Activated T-helper 17 cell treated with anti-CD3 and anti-CD28 coated beads, Interleukin-2, amount 50 U/mL, for 72 hours (primary cell): ENCODE measurements around the gene COL26A1. TPM values are rescaled to one million over a fixed set of nuclear protein-coding genes. Genes with fewer than 3 reads are reported as not detected.
"Not testable (repeated sequence)": the region's sequence is repeated elsewhere in the genome, so short reads cannot be mapped to it uniquely, and the experiment has no call there.

Experiments
- ATAC-seq: fragments of 150-1000 bp; cut with Tn5 transposase; replicated peaks from 2 replicates; pipeline ENCODE4 v1.10.0; 2021; ENCODE audit warnings: mild to moderate bottlenecking, moderate library complexity
- H3K27ac Mint-ChIP-seq: one replicate; pipeline ENCODE4 v1.8.0; 2022; ENCODE audit warnings: mixed read lengths
- H3K27me3 Mint-ChIP-seq: one replicate; pipeline ENCODE4 v1.8.0; 2022; ENCODE audit warnings: mixed read lengths
- H3K36me3 Mint-ChIP-seq: one replicate; pipeline ENCODE4 v1.8.0; 2022; ENCODE audit warnings: low read depth, mild to moderate bottlenecking, mixed read lengths
- H3K4me1 Mint-ChIP-seq: one replicate; pipeline ENCODE4 v1.8.0; 2022; ENCODE audit warnings: mixed read lengths
- H3K4me3 Mint-ChIP-seq: one replicate; pipeline ENCODE4 v1.8.0; 2022; ENCODE audit warnings: mild to moderate bottlenecking, mixed read lengths
- H3K9me3 Mint-ChIP-seq: one replicate; pipeline ENCODE4 v1.8.0; 2022; ENCODE audit warnings: mixed read lengths
- total RNA-seq, 2 donors: library from RNA; stranded (reverse); gene quantifications; one replicate each; pipeline ENCODE4 v1.2.3, GENCODE V29; 2022

The COL26A1 gene
- total RNA-seq, 2 donors from 2014 or later = not detected

- Mint-ChIP-seq H3K9me3 (peaks cover 5% of the 10 kb centered on the region), H3K4me3 (no peak overlapping the region), H3K27me3 (peaks cover 4% of the 10 kb centered on the region), H3K36me3 (no peaks in the 10 kb centered on the region), H3K4me1 (no peaks in the 10 kb centered on the region), H3K27ac (no peak overlapping the region)
- no peak for ATAC-seq
Measured at GRCh38 chr7:101474178-101474577, 111.5 kb downstream of the COL26A1 start.

GRCh38 chr7:101475691-101476090 lies 113.0 kb downstream of the COL26A1 start:
- not testable (repeated sequence) for H3K36me3 Mint-ChIP-seq, H3K4me1 Mint-ChIP-seq, H3K27me3 Mint-ChIP-seq, H3K27ac Mint-ChIP-seq, ATAC-seq, H3K4me3 Mint-ChIP-seq
- peaks cover 12% of the 10 kb centered on the region for H3K9me3 Mint-ChIP-seq

GRCh38 chr7:101479217-101479616 lies 116.5 kb downstream of the COL26A1 start:
- Mint-ChIP-seq H3K4me1 (no peaks in the 10 kb centered on the region), H3K27me3 (peaks cover 13% of the 10 kb centered on the region), H3K9me3 (peaks cover 12% of the 10 kb centered on the region), H3K36me3 (no peaks in the 10 kb centered on the region), H3K4me3 (no peak overlapping the region), H3K27ac (no peak overlapping the region)
- no peak for ATAC-seq

- not testable (repeated sequence) for H3K27ac Mint-ChIP-seq, H3K36me3 Mint-ChIP-seq, H3K4me3 Mint-ChIP-seq, H3K9me3 Mint-ChIP-seq, ATAC-seq, H3K27me3 Mint-ChIP-seq, H3K4me1 Mint-ChIP-seq
Measured at GRCh38 chr7:101486056-101486432, 123.4 kb downstream of the COL26A1 start.

- H3K36me3 Mint-ChIP-seq = no peaks in the 10 kb centered on the region
- no peak overlapping the region for H3K4me3 Mint-ChIP-seq
- H3K27ac Mint-ChIP-seq = no peak overlapping the region
- no peaks in the 10 kb centered on the region for H3K4me1 Mint-ChIP-seq
- peaks cover 4% of the 10 kb centered on the region for H3K27me3 Mint-ChIP-seq
- no peak for ATAC-seq
- H3K9me3 Mint-ChIP-seq = no peaks in the 10 kb centered on the region
Measured at GRCh38 chr7:101486433-101487104, 123.9 kb downstream of the COL26A1 start.

GRCh38 chr7:101487105-101487458 lies 124.4 kb downstream of the COL26A1 start:
- Mint-ChIP-seq H3K27me3 (peaks cover 8% of the 10 kb centered on the region), H3K4me1 (no peaks in the 10 kb centered on the region), H3K4me3 (no peak overlapping the region), H3K9me3 (no peaks in the 10 kb centered on the region), H3K27ac (no peak overlapping the region), H3K36me3 (no peaks in the 10 kb centered on the region)
- ATAC-seq = no peak

- Mint-ChIP-seq H3K27ac (no peak overlapping the region), H3K36me3 (no peaks in the 10 kb centered on the region), H3K4me3 (no peak overlapping the region)
Measured at GRCh38 chr7:101487753-101488152, 125.1 kb downstream of the COL26A1 start.

GRCh38 chr7:101488826-101489572 lies 126.3 kb downstream of the COL26A1 start:
- no peak overlapping the region for H3K4me3 Mint-ChIP-seq
- no peak overlapping the region for H3K27ac Mint-ChIP-seq
- peaks cover 11% of the 10 kb centered on the region for H3K27me3 Mint-ChIP-seq
- H3K36me3 Mint-ChIP-seq = no peaks in the 10 kb centered on the region
- H3K9me3 Mint-ChIP-seq = no peaks in the 10 kb centered on the region
- no peaks in the 10 kb centered on the region for H3K4me1 Mint-ChIP-seq
- no peak for ATAC-seq

More at GRCh38 chr7:101487753-101488152, 125.1 kb downstream of the COL26A1 start:
- peaks cover 8% of the 10 kb centered on the region for H3K27me3 Mint-ChIP-seq
- no peaks in the 10 kb centered on the region for H3K9me3 Mint-ChIP-seq
- no peaks in the 10 kb centered on the region for H3K4me1 Mint-ChIP-seq
- ATAC-seq = no peak

GRCh38 chr7:101490439-101490838 lies 127.8 kb downstream of the COL26A1 start:
- not testable (repeated sequence) for H3K36me3 Mint-ChIP-seq, ATAC-seq, H3K4me1 Mint-ChIP-seq, H3K27me3 Mint-ChIP-seq, H3K9me3 Mint-ChIP-seq, H3K4me3 Mint-ChIP-seq, H3K27ac Mint-ChIP-seq

GRCh38 chr7:101491442-101491841 lies 128.8 kb downstream of the COL26A1 start:
- not testable (repeated sequence) for H3K4me1 Mint-ChIP-seq, ATAC-seq, H3K36me3 Mint-ChIP-seq, H3K27ac Mint-ChIP-seq, H3K9me3 Mint-ChIP-seq, H3K27me3 Mint-ChIP-seq, H3K4me3 Mint-ChIP-seq

- Mint-ChIP-seq H3K9me3 (no peaks in the 10 kb centered on the region), H3K36me3 (no peaks in the 10 kb centered on the region), H3K27me3 (peaks cover 7% of the 10 kb centered on the region), H3K4me3 (no peak overlapping the region), H3K27ac (no peak overlapping the region), H3K4me1 (no peaks in the 10 kb centered on the region)
- ATAC-seq = no peak
Measured at GRCh38 chr7:101494602-101495329, 132.1 kb downstream of the COL26A1 start.

- no peaks in the 10 kb centered on the region for H3K9me3 Mint-ChIP-seq
Measured at GRCh38 chr7:101496017-101496416, 133.3 kb downstream of the COL26A1 start.

GRCh38 chr7:101501351-101501750 lies 138.7 kb downstream of the COL26A1 start:
- no peak for ATAC-seq
- no peaks in the 10 kb centered on the region for H3K36me3 Mint-ChIP-seq
- H3K4me1 Mint-ChIP-seq = no peaks in the 10 kb centered on the region
- no peak overlapping the region for H3K27ac Mint-ChIP-seq
- H3K27me3 Mint-ChIP-seq = no peaks in the 10 kb centered on the region
- no peaks in the 10 kb centered on the region for H3K9me3 Mint-ChIP-seq
- H3K4me3 Mint-ChIP-seq = no peak overlapping the region

More at GRCh38 chr7:101496017-101496416, 133.3 kb downstream of the COL26A1 start:
- Mint-ChIP-seq H3K27ac (no peak overlapping the region), H3K27me3 (peaks cover 7% of the 10 kb centered on the region), H3K4me1 (no peaks in the 10 kb centered on the region), H3K36me3 (no peaks in the 10 kb centered on the region), H3K4me3 (no peak overlapping the region)
- ATAC-seq = no peak

GRCh38 chr7:101502466-101503098 lies 139.9 kb downstream of the COL26A1 start:
- ATAC-seq = no peak
- Mint-ChIP-seq H3K36me3 (no peaks in the 10 kb centered on the region), H3K27me3 (peaks cover 9% of the 10 kb centered on the region), H3K27ac (no peak overlapping the region), H3K4me3 (no peak overlapping the region), H3K4me1 (peaks cover 3% of the 10 kb centered on the region), H3K9me3 (no peaks in the 10 kb centered on the region)
